Activated T-cell treated with anti-CD3 and anti-CD28 coated beads for 24 hours (primary cell): Measurements from ENCODE around the gene GRAMD4.

Experiments used
- DNase-seq: peaks from one replicate; pipeline ENCODE4 v3.0.0-alpha.2; 2020; ENCODE audit warnings: low read depth

The GRAMD4 gene

DNA sequence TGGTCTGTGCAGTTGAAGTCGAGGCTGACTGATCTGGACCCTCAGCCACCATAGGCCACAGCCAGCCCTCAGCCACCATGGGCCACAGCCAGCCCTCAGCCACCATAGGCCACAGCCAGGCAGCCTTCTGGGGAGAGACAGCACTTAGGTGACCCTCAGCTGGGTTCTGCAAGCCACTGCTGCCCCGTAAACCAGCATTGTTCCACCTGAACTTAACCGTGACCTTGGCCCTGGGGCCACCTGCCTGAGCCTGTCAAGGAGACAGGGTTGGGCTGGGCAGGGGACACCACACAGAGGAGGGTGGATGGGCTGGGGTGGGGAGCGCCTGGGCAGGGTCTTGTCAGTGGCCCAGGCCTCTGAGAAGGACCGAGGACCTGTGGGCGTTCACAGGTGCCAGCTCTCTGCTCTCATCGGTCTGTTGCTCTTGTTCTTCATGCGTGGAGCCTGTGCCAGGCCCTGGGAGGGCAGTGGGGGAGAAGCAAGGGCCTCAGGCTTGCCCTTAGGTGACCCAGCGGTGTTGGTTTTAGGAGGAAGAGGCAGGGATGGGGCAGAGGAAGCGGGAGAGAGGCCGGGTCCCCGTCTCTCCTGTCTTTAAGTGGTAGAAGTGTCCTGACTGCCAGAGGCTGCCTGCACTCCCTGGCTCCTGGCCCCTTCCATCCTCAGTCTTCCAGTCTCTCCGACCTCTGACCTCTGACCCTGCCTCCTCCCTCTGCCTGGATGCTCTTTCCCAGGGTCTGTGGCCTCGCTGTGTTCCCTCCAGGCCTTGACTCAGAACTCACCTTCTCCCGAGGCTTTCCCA is 36.9 kb downstream of the GRAMD4 start:
- no peak for DNase-seq

DNA sequence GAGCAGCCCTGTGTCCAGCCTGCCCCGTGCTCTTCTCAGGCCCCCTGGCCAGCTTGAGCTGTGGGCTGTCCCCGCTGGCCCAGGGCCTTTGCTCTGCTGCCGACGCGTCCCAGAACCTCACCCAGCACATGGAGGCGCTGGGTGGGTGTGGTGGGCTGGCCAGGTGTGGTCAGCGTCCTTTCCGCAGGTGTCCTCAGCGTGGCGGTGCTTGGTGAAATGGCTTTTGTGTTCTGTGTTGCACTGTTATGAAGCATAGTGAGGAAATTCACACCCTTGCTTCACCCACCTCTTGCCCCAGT is 37.4 kb downstream of the GRAMD4 start:
- DNase-seq, result no peak

DNA sequence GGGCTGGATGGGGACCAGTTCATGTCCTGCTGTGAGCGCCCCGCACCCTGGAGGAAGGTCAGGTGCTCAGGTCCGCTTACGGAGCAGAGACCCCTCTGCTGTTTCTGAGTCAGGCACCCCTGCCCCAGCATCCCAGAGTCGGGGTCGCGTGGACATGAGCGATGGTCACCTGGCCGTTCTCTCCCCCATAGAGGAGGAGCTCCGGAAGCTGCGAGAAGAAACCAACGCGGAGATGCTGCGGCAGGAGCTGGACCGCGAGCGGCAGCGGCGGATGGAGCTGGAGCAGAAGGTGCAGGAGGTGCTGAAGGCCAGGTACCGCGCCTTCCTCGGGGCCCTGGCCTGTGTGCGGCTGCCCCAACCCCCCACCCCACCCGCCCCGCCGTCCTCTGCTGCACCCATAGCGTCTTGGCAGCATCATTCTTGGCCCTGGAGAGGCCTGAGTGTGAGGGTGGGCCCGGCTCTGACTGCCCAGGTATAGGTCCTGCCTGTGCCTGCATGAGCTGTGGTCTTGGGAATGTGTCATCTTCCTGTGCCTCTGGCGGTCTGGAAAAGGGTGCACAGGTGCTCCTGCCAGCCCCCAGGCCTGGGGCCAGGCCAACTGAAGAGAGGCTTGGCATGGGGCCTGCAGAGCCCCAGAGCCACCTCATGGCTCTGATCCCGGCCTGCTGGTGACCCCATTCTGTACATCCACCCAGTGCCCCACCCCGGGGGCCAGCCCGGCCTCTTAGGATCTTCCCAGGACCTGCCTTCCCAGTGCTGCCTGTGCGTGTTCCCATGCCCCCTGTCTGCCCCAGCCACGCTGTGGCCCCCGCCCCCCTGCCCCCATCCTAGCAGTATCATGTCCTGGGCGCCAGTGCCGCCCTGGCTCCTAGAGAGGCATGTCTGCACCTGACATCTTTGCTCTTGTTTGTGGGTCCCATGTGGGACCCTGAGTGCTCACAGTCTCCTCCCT is 38.1 kb downstream of the GRAMD4 start:
- DNase-seq, result no peak

DNA sequence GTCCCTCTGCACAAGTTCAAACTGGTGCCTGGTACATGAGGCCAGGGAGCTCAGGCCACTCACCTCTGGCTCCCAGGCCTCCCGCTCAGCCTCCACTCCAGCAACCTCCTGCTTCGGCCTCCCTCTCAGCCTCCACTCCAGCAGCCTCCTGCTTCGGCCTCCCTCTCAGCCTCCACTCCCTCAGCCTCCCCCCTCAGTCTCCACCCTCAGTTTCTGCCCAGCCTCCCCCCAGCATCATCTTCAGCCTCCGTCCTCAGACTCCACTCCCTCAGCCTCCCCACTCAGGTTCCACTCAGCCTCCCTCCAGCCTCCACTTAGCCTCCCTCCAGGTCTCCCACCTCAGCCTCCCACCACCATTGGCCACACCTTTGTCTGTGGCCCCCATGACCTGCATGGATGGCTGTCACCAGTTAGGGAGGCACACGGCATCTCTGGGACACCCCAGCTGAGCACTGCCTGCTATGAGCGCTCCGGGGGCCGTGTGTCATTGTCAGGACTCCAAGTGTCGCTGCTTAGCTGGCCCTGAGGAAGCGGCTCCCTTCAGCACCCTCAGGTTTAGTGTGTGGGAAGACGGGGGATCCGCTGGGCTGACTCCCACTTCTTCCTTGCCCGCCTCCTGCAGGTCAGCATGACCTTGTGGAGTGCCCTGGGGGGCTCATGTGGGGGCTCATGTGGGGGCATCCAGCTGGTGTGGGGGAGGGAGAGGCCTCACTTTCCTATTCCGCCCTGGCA is 39.0 kb downstream of the GRAMD4 start:
- no peak for DNase-seq

DNA sequence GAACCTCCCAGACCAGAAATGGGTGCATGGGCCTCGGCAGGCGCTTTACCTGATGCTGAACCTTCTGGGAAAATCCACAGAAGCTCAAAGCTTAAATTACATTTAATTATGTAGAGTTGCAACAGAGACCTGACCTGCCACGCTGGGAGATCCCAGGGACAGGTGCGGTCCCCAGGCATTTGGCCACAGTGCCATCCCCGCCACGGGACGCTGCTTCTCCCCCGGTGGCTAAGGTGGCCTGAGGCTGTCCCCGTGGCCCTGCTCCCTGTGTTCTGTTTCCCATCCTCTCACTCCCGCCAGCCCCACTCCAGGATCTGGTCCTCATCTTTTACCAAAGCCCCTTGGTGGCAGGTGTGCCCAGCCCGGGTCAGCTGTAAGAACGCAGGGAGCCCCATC is 39.6 kb downstream of the GRAMD4 start:
- no peak for DNase-seq

DNA sequence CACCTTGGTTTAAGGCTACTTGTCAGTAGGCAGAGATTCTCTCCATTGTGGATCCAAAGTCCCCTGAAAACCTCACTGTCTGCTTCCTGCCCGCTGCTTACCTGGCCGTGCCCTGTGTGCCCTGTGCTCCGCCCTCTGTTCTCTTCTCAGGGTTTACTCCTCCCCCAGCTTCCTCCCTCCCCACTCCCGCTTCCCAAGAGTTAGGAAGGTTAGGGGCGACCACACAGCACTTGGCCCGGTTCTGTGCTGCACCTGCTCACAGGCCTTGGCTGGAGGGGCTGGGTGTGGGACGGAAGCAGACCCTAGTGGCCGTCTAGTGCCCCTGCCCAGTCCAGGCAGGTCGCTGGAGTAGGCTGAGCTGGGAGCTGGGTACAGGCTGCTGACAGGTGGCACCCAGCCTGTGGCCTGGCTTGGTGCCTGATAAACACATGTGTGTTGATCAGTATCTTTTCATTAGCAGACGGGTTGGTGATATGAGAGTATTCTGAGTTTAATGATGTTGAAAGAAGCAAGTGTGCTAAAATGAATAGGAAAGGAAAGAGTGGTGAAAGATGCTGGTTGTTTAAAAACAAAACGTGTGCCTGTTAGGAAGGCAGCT is 40.5 kb downstream of the GRAMD4 start:
- no peak for DNase-seq

DNA sequence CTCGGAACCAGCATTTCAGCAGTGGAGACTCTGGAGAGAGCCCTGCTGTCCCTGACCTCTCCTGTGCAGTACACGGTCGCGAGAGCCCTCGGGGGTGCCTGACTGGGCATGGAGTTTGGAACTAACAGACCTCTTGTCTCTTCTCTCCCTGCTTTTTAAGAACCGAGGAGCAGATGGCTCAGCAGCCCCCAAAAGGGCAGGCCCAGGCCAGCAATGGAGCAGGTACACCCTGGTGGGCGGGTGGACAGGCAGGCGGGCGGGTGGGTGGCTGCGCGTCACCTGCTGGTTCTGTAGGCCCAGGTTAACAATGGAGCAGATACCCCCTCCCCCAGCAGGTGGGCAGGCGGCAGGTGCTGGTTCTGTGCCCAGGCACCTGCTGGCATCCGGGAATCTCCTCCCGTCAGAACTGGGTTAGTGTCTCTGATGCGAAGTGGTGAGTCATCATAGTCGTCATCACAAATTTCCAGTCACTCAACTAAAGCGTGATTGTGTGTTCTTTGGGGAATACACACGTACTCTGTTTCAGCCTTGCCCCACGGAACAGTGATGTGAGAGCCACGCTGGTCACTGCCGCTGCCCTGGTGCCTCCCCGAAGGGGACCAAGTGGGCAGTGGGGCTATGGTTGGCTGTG is 41.1 kb downstream of the GRAMD4 start:
- DNase-seq, result peak; percentile 32

DNA sequence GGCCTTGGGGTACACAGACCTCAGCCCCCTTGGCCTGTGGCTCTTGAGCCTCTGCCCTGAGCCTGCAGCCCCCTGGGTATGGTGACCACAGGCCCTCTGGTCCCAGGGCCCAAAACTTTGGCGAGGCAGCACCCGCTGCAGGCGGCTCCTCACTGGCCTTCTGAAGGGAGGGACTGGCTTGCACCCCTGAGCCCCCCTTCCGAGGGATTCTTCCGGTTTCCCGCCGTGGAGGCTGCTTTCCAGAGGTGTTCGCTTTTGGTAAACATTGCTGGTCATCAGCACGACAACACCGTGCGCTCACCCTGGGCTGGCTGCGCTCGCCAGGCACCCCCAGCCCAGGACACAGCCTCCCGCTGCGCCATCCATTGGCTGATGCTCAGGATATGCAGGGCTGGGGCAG is 42.0 kb downstream of the GRAMD4 start:
- no peak for DNase-seq

DNA sequence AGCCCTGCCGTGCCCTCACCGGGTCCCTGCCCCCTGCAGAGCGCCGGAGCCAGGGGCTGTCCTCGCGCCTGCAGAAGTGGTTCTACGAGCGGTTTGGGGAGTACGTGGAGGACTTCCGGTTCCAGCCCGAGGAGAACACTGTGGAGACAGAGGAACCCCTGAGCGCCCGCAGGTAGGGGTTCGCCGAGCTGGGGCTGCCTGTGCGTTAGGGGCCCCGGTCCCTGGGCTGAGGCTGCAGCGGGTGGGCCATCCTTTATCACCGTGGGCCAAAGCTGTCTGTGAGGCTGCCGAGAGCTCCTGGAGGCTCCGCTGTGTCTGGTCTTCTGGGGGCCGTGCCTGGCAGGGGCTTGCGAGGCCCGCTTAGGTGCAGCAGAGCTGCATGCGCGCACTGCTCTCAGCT is 42.8 kb downstream of the GRAMD4 start:
- no peak for DNase-seq

DNA sequence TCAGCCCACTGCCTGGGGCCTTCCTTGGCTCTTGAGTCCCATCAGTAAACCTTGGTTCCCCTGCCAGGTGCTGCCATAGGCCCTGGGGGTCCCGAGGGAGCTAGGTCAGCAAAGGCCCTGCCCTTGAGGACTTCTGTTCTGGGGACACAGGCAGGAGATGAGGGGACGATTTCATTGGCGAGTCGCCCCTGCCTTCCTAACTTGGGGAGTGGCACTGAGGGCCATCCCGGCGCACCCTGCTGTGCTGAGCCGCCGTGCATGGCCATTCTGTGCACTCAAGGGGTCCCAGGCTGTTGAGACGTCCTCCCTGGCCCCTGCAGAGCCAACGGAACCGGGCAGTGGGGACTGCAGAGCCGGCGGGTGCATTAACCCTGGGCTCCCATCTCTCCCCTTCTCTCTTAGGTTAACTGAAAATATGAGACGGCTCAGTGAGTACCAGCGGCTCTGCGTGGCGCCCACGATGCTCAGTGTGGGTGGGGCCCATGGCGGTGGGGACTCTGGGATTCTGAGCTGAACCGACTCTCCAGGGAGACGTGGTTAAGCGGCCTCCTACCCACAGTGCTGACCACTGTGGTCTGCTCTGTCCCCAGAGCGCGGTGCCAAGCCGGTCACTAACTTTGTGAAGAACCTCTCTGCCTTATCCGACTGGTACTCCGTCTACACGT is 43.4 kb downstream of the GRAMD4 start:
- no peak for DNase-seq

DNA sequence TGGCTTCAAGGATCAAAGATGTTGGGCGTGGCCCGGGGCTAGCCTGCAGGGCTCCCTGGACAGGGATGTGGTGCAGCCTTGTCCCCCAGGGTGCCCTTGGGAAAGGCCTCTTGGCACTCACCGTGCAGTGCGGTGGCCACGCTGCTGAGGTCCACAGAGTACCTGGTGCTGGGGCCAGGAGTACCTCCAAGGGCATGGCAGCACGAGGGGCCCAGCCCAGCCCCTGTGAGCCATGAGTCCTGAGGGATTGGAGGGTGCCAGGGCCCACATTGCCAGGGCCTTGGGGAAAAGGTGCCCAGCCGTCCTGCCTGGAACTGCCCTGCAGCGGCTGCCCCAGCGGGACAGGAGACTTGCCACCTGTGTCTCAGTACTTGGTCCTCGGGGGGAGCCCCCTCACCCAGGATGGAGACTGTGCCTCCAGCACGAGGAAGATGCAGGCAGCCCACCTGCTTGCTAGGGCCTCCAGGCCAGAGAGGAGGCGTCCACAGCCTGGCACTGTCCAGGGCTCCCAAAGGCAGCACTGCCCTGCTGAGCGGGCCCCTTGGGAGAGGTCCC is 44.2 kb downstream of the GRAMD4 start:
- DNase-seq, result no peak

DNA sequence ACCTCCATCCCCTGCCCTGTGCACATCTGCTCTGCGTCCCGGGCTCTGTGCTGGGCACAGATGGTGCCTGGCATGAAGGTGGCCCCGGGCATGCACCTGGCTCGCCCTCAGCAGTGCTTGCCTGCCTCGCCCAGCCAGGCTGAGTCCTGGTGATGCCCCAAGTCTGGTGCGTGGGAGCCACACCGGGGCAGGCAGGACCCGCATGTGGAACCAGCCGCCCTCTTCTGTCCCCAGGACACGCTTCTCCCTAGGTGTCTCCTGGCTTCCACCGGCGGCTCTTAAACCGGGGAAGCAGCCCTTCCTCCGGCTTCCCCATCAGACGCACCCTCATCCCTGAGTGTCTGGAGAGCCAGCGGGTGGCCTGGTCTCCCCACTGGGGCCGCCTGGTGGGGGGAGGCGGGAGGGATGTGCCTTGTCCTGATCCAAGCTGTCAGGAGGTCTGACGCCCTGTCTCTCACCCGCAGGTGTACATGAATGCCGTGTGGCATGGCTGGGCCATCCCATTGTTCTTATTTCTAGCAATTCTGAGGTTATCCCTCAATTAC is 45.0 kb downstream of the GRAMD4 start:
- DNase-seq, result no peak

DNA sequence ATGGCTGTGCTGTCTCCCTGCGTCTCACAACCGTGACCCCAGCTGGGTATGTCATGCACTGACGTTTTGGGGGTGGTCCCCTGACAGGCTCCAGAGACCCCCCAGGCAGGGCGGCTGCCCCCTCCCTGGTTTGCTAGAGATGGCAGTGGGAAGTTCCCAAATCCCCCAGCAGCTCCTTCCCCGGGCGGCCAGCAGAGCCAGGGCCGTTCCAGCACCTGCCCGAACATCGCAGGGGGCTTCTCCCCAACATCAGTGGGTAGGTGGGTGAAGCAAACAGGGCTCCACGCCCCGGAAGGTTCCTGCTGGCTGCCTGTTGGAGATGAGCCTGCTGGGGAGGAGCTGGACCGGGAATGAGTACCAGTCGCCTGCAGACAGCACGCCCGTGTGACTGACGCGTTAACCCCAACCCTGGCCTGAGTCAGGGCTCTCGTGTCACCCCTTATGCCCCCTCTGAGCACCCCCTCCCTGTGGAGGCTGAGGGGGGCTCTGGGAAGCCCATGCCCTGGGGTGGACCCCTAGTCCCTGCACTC is 45.6 kb downstream of the GRAMD4 start:
- DNase-seq, result no peak

DNA sequence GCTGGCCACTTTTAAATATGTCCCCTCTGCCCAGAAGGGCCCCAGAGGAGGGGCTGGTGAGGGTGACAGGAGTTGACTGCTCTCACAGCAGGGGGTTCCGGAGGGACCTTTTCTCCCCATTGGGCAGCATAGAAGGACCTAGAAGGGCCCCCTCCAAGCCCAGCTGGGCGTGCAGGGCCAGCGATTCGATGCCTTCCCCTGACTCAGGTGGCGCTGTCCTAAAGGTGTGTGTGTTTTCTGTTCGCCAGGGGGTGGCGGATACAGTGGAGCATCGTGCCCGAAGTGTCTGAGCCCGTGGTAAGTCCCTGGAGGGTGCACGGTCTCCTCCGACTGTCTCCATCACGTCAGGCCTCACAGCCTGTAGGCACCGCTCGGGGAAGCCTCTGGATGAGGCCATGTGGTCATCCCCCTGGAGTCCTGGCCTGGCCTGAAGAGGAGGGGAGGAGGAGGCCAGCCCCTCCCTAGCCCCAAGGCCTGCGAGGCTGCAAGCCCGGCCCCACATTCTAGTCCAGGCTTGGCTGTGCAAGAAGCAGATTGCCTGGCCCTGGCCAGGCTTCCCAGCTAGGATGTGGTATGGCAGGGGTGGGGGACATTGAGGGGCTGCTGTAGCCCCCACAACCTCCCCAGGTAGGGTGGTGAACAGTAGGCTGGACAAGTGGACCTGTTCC is 46.5 kb downstream of the GRAMD4 start:
- DNase-seq, result no peak

DNA sequence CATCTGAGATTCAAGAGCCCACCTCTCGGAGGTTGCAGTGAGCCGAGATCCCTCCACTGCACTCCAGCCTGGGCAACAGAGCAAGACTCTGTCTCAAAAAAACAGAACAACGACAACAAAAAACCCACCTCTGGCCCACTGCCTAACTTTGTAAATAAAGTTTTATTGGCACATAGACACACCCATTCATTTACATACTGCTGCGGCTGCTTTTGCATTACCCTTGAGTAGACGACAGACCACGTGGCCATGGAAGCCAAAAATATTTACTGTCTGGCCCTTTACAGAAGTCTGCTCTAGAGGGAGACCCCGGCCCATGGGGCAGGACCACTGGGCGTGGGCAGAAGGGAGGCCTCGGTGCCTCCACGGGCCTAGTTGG is 47.0 kb downstream of the GRAMD4 start:
- DNase-seq, result no peak

DNA sequence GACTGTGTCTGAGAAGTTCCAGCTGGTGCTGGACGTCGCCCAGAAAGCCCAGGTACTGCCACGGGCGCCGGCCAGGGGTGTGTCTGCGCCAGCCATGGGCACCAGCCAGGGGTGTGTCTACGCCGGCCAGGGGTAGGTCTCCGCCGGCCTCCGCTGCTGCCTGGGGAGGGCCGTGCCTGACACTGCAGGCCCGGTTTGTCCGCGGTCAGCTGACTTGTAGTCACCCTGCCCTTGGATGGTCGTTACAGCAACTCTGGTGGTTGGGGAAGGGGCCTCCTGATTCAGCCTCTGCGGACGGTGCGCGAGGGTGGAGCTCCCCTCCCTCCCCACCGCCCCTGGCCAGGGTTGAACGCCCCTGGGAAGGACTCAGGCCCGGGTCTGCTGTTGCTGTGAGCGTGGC is 47.9 kb downstream of the GRAMD4 start:
- no peak for DNase-seq

DNA sequence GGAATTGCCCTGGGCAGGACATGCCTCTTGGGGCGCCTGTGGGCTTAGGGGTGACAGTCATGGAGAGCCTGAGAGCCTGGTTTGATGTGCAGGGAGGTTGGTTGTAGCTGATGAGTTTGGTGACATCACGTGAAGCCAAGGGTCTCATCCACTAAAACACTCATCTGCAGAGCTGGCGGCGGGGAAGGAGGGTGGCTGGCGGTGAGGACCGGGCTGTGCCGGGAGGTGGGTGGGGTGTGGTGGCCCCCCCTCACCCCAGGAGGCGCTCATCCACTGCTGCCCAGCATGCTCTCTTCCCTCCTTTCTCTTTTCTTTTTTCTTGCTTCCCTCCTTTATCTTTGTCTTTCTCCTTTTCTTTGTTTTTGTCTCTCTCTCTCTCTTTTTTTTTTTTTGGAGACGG is 49.0 kb downstream of the GRAMD4 start:
- no peak for DNase-seq

DNA sequence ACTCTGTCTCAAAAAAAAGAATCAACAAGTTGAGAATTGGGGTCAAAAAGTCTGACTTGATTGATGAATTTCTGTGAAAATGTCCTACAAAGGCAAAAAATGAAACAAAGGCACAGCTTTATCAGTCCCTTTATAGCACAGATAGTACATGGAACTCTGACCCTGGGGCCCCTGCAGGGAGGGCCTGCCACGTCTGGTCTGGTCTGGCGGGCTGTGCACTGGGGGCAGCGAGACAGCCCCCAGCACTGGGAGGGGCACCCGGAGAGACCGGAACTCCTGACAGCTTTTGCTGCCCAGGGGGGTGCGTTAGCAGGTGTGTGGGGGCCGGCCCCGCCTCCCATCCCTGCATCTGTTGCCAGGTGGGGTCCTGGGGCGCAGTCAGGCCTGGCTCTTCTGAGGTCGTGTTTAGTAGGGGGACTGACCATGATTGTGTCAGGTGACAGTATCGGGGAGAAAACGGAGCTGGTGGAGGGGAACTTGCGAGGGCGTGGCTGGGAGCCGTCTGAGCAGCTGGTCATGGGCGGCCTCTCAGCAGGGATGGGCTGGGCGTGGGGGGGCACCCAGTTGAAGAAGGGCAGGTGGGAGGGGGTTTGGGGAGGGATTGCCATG is 51.7 kb downstream of the GRAMD4 start:
- no peak for DNase-seq

DNA sequence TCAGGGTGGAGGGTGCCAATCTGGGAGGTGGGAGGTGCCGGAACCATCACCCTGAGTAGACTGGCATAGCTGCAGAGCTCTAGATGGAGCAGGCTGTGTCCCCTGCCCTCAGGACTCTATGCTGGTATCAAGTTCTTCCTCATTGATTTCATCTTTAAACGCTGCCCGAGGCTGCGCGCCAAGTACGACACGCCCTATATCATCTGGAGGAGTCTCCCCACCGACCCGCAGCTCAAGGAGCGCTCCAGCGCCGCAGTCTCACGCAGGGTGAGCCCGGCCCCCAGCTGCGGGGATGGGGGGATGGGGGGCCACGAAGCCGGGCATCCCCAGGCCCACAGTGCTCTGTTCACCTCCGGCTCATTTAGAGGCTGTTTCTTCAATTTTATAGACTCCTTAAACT is 52.5 kb downstream of the GRAMD4 start:
- DNase-seq, result no peak

DNA sequence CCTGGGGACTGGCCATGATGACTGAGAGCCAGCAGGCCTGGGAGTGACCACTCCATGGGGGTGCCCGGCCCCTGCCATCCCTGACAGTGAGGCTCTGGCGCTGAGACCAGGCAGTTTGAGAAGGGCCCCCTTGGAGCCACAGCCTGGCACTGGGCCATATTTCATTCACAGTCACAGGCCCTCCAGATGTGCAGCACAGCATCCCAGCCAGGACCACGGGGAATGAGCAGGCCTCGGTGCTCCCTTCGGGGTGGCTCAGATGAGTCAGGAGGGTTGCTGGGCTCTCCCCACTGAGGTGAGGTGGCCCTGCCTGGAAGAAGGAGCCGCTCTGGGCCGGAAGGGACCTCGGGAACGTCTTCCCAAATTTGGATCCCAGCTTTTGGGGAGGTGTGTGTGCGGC is 53.0 kb downstream of the GRAMD4 start:
- DNase-seq, result no peak
